OCI-LY7 (cell line): ENCODE data around the gene FOXJ1. TPM values are rescaled to one million over a fixed set of nuclear protein-coding genes. Genes with fewer than 3 reads are reported as not detected.

Experiments
- BruUV-seq: library from RNA; stranded (reverse); fragments of 400-500 nt; replicated peaks from 2 replicates; lab custom pipeline; 2021; lab: Mats Ljungman, UMichigan
- CTCF ChIA-PET: fragments of 300-600 bp; sonication (Branson Sonifier 250); formaldehyde crosslinking; loops from one replicate; lab custom pipeline; 2022; ENCODE audit warnings: antibody characterized with exemption; ENCODE audit not compliant: unreplicated experiment; lab: Charles Lee
- POLR2A ChIA-PET: fragments of 300-600 bp; sonication (Branson Sonifier 250); formaldehyde crosslinking; loops from one replicate; lab custom pipeline; 2022; ENCODE audit warnings: antibody characterized with exemption; lab: Charles Lee
- DNase-seq: peaks from one replicate; pipeline ENCODE4 v3.0.0-alpha.2; 2015; ENCODE audit warnings: low spot score
- H2AFZ ChIP-seq: fragments of 200-600 bp; sonication (generic), shearing (Covaris generic); 2 replicates; pipeline ENCODE4 v1.6.1; 2014; ENCODE audit warnings: mild to moderate bottlenecking, antibody characterized with exemption, low read length, moderate library complexity
- H3K27ac ChIP-seq: fragments of 200-600 bp; sonication (generic); 2 replicates; pipeline ENCODE4 v1.5.1; 2014; ENCODE audit warnings: mixed run types, low read depth, mild to moderate bottlenecking, moderate library complexity, low read length, inconsistent platforms; ENCODE audit not compliant: poor library complexity, severe bottlenecking
- H3K36me3 ChIP-seq: fragments of 200-600 bp; sonication (generic); 2 replicates; pipeline ENCODE4 v1.6.1; 2014; ENCODE audit warnings: mild to moderate bottlenecking, antibody characterized with exemption, low read length, moderate library complexity, mixed read lengths; ENCODE audit not compliant: insufficient read depth
- H3K4me1 ChIP-seq: fragments of 200-600 bp; sonication (generic); 2 replicates; pipeline ENCODE4 v1.5.1; 2014; ENCODE audit warnings: mild to moderate bottlenecking, low read length; ENCODE audit not compliant: insufficient read depth, poor library complexity, severe bottlenecking
- H3K4me2 ChIP-seq: fragments of 200-600 bp; sonication (generic); 2 replicates; pipeline ENCODE4 v1.6.1; 2014; ENCODE audit warnings: mild to moderate bottlenecking, low read length
- H3K4me3 ChIP-seq: fragments of 200-600 bp; sonication (generic); 2 replicates; pipeline ENCODE4 v1.5.1; 2014; ENCODE audit warnings: mild to moderate bottlenecking, low read depth, low read length; ENCODE audit not compliant: poor library complexity, severe bottlenecking
- H3K79me2 ChIP-seq: fragments of 200-600 bp; sonication (generic); 2 replicates; pipeline ENCODE4 v1.6.1; 2016; ENCODE audit warnings: low read depth, mild to moderate bottlenecking, low read length, moderate library complexity, mixed read lengths; ENCODE audit not compliant: insufficient read depth
- H3K9me2 ChIP-seq: fragments of 200-600 bp; sonication (generic); 2 replicates; pipeline ENCODE4 v1.6.1; 2016; ENCODE audit warnings: mild to moderate bottlenecking, low read length, mixed read lengths; ENCODE audit not compliant: insufficient read depth
- H3K9me3 ChIP-seq: fragments of 200-600 bp; sonication (generic); 2 replicates; pipeline ENCODE4 v1.6.1; 2014; ENCODE audit warnings: mild to moderate bottlenecking, mixed run types, low read length, mixed read lengths
- H4K20me1 ChIP-seq: fragments of 200-600 bp; sonication (generic); 2 replicates; pipeline ENCODE4 v1.6.1; 2014; ENCODE audit warnings: mild to moderate bottlenecking, antibody characterized with exemption, low read length, moderate library complexity, mixed read lengths; ENCODE audit not compliant: insufficient read depth
- EZH2phosphoT487 ChIP-seq: fragments of 200-600 bp; sonication (generic); IDR thresholded peaks from 2 replicates; pipeline ENCODE4 v1.6.1; 2018; ENCODE audit warnings: low read depth, borderline replicate concordance, mild to moderate bottlenecking, mixed run types, antibody characterized with exemption, low read length, moderate library complexity, mixed read lengths
- intact Hi-C: fragments of 100-400 bp; cut with micrococcal nuclease; formaldehyde crosslinking; loops from one replicate; pipeline ENCODE4 v1.10.0; 2022; ENCODE audit not compliant: unreplicated experiment
- total RNA-seq, 2 experiments: library from RNA; depleted of rRNA in 1 of 2; stranded (reverse); fragments of >200 nt in 1 of 2; shearing (Covaris generic) in 1 of 2; gene quantifications; 2 replicates each; pipeline ENCODE4 v1.2.3, GENCODE V29; 2014 to 2022
- TF ChIP-seq, protein P1 (sequence below): fragments of 200-600 bp; sonication (generic); conservative IDR thresholded peaks from 2 replicates; pipeline ENCODE4 v1.5.1; 2014; ENCODE audit warnings: mild to moderate bottlenecking, antibody characterized with exemption, low read length, moderate library complexity, mixed read lengths

The FOXJ1 gene
- total RNA-seq, 2 experiments from 2014 or later, result not detected

GRCh38 chr17:76120658-76121008 is 20.4 kb downstream of the FOXJ1 start:
- no peak for DNase-seq
- Histone ChIP-seq H3K4me3 (no peak overlapping the region), H3K36me3 (no peaks in the 10 kb centered on the region), H3K27ac (no peak overlapping the region), H3K4me2 (no peak overlapping the region), H2AFZ (no peak overlapping the region), H3K4me1 (peaks cover 22% of the 10 kb centered on the region), H4K20me1 (no peaks in the 10 kb centered on the region), H3K9me3 (no peaks in the 10 kb centered on the region), H3K79me2 (no peaks in the 10 kb centered on the region), H3K9me2 (no peaks in the 10 kb centered on the region)
- no TSS peak for BruUV-seq
- intact Hi-C loops, result loop anchor here (1.0 kb wide), 3 partner anchors 62 to 179 kb away; no protein-coding TSS in a partner anchor
- TF ChIP-seq, protein P1, sequence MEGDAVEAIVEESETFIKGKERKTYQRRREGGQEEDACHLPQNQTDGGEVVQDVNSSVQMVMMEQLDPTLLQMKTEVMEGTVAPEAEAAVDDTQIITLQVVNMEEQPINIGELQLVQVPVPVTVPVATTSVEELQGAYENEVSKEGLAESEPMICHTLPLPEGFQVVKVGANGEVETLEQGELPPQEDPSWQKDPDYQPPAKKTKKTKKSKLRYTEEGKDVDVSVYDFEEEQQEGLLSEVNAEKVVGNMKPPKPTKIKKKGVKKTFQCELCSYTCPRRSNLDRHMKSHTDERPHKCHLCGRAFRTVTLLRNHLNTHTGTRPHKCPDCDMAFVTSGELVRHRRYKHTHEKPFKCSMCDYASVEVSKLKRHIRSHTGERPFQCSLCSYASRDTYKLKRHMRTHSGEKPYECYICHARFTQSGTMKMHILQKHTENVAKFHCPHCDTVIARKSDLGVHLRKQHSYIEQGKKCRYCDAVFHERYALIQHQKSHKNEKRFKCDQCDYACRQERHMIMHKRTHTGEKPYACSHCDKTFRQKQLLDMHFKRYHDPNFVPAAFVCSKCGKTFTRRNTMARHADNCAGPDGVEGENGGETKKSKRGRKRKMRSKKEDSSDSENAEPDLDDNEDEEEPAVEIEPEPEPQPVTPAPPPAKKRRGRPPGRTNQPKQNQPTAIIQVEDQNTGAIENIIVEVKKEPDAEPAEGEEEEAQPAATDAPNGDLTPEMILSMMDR, result no peak
- TF ChIP-seq EZH2phosphoT487, result no peak
- ChIA-PET POLR2A (no interaction called here), CTCF (interaction anchor here (0.5 to 1.4 kb wide), 4 partner anchors 30 to 166 kb away, joined by 4 to 12 read pairs (median 6); no protein-coding TSS in a partner anchor)

- TF ChIP-seq, protein P1, result no peak
- no peak for TF ChIP-seq EZH2phosphoT487
- Histone ChIP-seq H3K4me2 (no peak overlapping the region), H3K9me2 (no peaks in the 10 kb centered on the region), H3K36me3 (no peaks in the 10 kb centered on the region), H3K79me2 (no peaks in the 10 kb centered on the region), H2AFZ (no peak overlapping the region), H3K4me3 (no peak overlapping the region), H4K20me1 (no peaks in the 10 kb centered on the region), H3K27ac (no peak overlapping the region), H3K4me1 (peaks cover 22% of the 10 kb centered on the region), H3K9me3 (no peaks in the 10 kb centered on the region)
- ChIA-PET POLR2A (interaction anchor here (0.5 kb wide), 1 partner anchor 73 kb away, joined by 5 read pairs; no protein-coding TSS in a partner anchor), CTCF (interaction anchor here (0.5 to 1.4 kb wide), 5 partner anchors 62 to 167 kb away, joined by 3 to 12 read pairs (median 4); no protein-coding TSS in a partner anchor)
- no peak for DNase-seq
- intact Hi-C loops, result no loop called here
- BruUV-seq, result no TSS peak
Observed at GRCh38 chr17:76119409-76120371, 21.4 kb downstream of the FOXJ1 start.
